IMR-90 (cell line): ENCODE data around the gene DHRS12.

Source experiments
- ELK1 ChIP-seq: fragments of 150-350 bp; IDR thresholded peaks from 2 replicates; pipeline ENCODE4 v1.6.1; 2016; ENCODE audit warnings: low read depth, mild to moderate bottlenecking, low read length, moderate library complexity, borderline replicate concordance
- MAFK ChIP-seq: IDR thresholded peaks from 2 replicates; pipeline ENCODE4 v1.6.1; 2012; ENCODE audit warnings: low read depth, low read length, improper control_type of control experiment
- MXI1 ChIP-seq: IDR thresholded peaks from 2 replicates; pipeline ENCODE4 v1.6.1; 2012; ENCODE audit warnings: low read depth, mild to moderate bottlenecking, low read length, moderate library complexity, borderline replicate concordance
- SMC3 ChIP-seq: fragments of 150-350 bp; IDR thresholded peaks from 2 replicates; pipeline ENCODE4 v1.6.1; 2016; ENCODE audit warnings: low read depth, mild to moderate bottlenecking, antibody characterized with exemption, low read length, moderate library complexity
- TF ChIP-seq, protein P1 (sequence below): conservative IDR thresholded peaks from 2 replicates; pipeline ENCODE4 v1.5.1; 2012; ENCODE audit warnings: mild to moderate bottlenecking, low read depth, low read length, improper control_type of control experiment

DNA sequence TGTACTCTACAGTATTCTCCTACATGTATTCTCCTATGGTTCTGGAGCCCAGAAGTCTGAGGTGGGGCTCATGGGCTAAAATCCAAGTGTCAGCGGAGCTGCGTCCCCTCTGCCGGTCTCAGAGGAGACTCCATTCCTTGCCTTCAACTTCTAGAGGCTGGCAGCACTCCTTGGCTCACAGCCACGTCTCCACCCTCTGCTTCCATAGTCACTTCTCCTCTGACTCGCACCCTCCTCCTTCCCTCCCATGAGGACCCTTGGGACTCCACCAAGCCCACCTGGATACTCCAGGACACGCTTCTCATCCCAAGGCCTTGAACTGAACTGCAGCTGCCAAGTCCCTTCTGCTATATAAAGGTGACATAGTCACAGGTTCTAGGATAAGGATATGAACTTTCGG lies 27.8 kb downstream of the DHRS12 start:
- TF ChIP-seq SMC3 (no peak), ELK1 (no peak), MAFK (no peak), MXI1 (no peak)
- TF ChIP-seq, protein P1, sequence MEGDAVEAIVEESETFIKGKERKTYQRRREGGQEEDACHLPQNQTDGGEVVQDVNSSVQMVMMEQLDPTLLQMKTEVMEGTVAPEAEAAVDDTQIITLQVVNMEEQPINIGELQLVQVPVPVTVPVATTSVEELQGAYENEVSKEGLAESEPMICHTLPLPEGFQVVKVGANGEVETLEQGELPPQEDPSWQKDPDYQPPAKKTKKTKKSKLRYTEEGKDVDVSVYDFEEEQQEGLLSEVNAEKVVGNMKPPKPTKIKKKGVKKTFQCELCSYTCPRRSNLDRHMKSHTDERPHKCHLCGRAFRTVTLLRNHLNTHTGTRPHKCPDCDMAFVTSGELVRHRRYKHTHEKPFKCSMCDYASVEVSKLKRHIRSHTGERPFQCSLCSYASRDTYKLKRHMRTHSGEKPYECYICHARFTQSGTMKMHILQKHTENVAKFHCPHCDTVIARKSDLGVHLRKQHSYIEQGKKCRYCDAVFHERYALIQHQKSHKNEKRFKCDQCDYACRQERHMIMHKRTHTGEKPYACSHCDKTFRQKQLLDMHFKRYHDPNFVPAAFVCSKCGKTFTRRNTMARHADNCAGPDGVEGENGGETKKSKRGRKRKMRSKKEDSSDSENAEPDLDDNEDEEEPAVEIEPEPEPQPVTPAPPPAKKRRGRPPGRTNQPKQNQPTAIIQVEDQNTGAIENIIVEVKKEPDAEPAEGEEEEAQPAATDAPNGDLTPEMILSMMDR, result no peak
